Adipocyte (in vitro differentiated cells): Measurements from ENCODE around the gene TCN2.
A peak's percentile ranks its signal among the peaks of the same experiment; 100 is the strongest.
"Not testable (repeated sequence)": the region's sequence is repeated elsewhere in the genome, so short reads cannot be mapped to it uniquely, and the experiment has no call there.

Experiments
- DNase-seq: peaks from one replicate; pipeline ENCODE4 v3.0.0-alpha.2; 2015; ENCODE audit warnings: low read depth
- H3K27me3 ChIP-seq: replicated peaks from 2 replicates; pipeline ENCODE4 v1.7.0; 2013; ENCODE audit warnings: mild to moderate bottlenecking, low read length, moderate library complexity; ENCODE audit not compliant: control insufficient read depth, insufficient read depth
- H3K36me3 ChIP-seq: 2 replicates; pipeline ENCODE4 v1.7.0; 2013; ENCODE audit warnings: low read length, mild to moderate bottlenecking, moderate library complexity; ENCODE audit not compliant: control insufficient read depth, insufficient read depth, severe bottlenecking
- H3K4me1 ChIP-seq: 2 replicates; pipeline ENCODE4 v1.7.0; 2013; ENCODE audit warnings: mild to moderate bottlenecking, low read length, moderate library complexity; ENCODE audit not compliant: control insufficient read depth, insufficient read depth
- H3K4me3 ChIP-seq: 2 replicates; pipeline ENCODE4 v1.7.0; 2013; ENCODE audit warnings: mild to moderate bottlenecking, low read length, moderate library complexity
- H3K9ac ChIP-seq: 2 replicates; pipeline ENCODE4 v1.7.0; 2013; ENCODE audit warnings: mild to moderate bottlenecking, low read length, moderate library complexity
- H3K9me3 ChIP-seq: 2 replicates; pipeline ENCODE4 v1.7.0; 2013; ENCODE audit warnings: mild to moderate bottlenecking, low read length, moderate library complexity; ENCODE audit not compliant: control insufficient read depth

Gene TCN2

GRCh38 chr22:30606455-30607299 is at the start of gene TCN2:
TSS of gene TCN2 (plus strand) at chr22:30607174. CDS start at chr22:30607332, 158 bp downstream.
- Histone ChIP-seq H3K4me1 (peaks cover 29% of the 10 kb centered on the region), H3K27me3 (no peaks in the 10 kb centered on the region), H3K9me3 (no peaks in the 10 kb centered on the region), H3K9ac (peak within 1 kb of the TSS; percentile 86), H3K36me3 (no peaks in the 10 kb centered on the region), H3K4me3 (peak within 1 kb of the TSS; percentile 89)
- peak; percentile 79 for DNase-seq

- Histone ChIP-seq H3K4me1 (no peaks in the 10 kb centered on the region), H3K27me3 (peaks cover 8% of the 10 kb centered on the region), H3K9me3 (no peaks in the 10 kb centered on the region), H3K36me3 (no peaks in the 10 kb centered on the region), H3K4me3 (no peak overlapping the region), H3K9ac (no peak overlapping the region)
- no peak for DNase-seq
Observed at GRCh38 chr22:30557243-30557642, 49.7 kb upstream of the TCN2 start.

DNA sequence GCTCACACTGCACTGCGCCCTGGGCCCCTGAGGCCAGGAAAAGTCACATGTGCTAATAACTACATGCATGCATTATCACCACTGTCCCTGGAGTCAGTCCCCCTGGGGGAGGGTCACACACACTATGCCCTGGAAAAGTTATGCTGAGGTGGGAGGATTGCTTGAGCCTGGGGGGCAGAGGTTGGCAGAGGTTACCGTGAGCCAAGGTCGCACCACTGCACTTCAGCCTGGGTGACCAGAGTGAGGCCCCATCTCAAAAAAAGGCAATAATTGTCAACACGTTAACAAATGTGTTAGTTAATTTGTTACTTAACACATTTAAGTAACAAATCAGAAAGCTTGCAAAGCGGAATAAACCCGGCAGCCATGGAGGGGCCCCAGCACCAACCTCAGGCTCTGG is 47.1 kb upstream of the TCN2 start:
- Histone ChIP-seq H3K36me3 (no peaks in the 10 kb centered on the region), H3K4me3 (no peak overlapping the region), H3K4me1 (no peaks in the 10 kb centered on the region), H3K9me3 (no peaks in the 10 kb centered on the region), H3K27me3 (peaks cover 22% of the 10 kb centered on the region), H3K9ac (no peak overlapping the region)
- no peak for DNase-seq

DNA sequence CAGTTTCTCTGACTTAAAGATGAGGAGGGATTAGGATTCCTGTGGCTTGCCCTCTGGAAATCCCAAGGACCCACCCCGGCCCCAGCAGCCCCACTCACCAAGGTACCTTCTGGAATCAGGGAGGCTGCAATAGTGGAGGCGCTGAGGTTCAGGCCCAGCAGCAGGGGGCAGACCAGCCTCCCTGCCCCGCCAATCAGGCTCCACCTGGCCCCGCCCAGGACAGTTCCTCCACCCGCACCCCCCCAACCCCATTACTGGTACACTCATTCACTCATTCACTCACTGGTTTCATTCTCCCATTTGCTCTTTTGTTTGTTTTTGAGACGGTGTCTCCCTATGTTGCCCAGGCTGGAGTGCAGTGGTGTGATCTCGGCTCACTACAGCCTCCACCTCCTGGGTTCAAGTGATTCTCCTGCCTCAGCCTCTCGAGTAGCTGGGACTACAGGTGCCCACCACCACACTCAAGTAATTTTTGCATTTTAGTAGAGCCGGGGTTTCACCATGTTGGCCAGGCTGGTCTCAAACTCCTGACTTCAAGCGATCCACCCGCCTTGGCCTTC is 46.3 kb upstream of the TCN2 start:
- H3K9me3 ChIP-seq, H3K9ac ChIP-seq, H3K4me3 ChIP-seq, H3K36me3 ChIP-seq, H3K4me1 ChIP-seq, DNase-seq: not testable (repeated sequence)
- H3K27me3 ChIP-seq: peaks cover 26% of the 10 kb centered on the region

DNA sequence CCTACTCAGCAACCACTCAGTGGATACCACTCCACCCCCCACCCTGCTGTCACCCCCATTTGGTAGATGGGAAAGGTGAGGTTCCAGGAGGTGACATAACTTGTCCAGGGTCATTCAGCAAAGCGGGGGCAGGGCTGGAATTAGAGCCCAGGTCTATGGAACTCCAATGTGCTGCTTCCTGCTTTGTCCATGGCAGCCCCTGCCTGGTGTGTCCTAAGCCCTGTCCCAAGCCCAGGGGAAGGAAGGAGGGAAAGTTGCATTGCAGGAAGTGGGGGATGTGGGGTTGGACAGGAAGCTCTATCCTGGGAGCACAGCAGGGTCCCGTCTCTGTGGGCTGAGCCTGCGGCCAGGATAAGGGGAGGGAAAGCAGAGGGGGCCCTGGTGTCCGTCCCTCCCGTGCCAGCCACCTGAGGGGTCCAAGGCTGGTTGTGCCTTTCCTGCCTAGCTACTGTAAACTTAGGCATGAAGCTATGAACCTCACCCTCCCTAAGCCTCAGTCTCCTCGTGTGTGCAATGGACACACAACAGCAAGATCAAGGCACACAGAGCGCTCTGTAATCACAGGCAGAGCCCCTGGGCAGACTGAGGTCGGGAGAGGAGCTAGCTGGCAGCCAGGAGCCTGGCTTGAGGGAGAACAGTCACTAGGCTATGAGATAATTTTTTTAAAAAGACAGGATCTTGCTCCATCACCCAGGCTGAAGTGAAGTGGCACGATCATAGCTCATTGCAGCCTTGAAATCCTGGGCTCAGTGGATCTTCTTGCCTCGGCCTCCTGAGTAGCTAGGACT is 45.4 kb upstream of the TCN2 start:
- no peaks in the 10 kb centered on the region for H3K36me3 ChIP-seq
- no peak for DNase-seq
- no peak overlapping the region for H3K9ac ChIP-seq
- H3K9me3 ChIP-seq: no peaks in the 10 kb centered on the region
- H3K4me1 ChIP-seq: no peaks in the 10 kb centered on the region
- H3K4me3 ChIP-seq: no peak overlapping the region
- peaks cover 32% of the 10 kb centered on the region for H3K27me3 ChIP-seq

DNA sequence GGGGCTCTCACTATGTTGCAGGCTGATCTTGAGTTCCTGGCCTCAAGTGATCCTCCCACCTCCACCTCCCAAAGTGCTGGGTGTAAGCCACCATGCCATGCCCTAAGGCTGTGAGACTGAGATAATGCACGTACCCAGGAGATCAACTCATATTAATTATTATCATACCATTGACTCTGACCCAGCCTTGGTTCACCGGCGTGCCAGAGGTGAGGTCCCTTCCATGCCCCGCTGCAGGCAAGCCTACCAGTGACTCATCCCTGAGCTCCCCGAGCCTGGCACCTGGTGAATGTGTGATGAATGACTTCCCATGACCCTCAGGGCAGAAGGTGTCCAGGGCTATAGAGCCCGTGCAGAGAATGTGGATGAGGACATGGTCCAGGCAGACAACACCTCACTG is 44.6 kb upstream of the TCN2 start:
- Histone ChIP-seq H3K9ac (no peak overlapping the region), H3K36me3 (no peaks in the 10 kb centered on the region), H3K4me3 (no peak overlapping the region), H3K9me3 (no peaks in the 10 kb centered on the region), H3K27me3 (peaks cover 32% of the 10 kb centered on the region), H3K4me1 (no peaks in the 10 kb centered on the region)
- DNase-seq: no peak

- Histone ChIP-seq H3K9me3 (no peaks in the 10 kb centered on the region), H3K4me1 (no peaks in the 10 kb centered on the region), H3K27me3 (peaks cover 42% of the 10 kb centered on the region), H3K9ac (no peak overlapping the region), H3K4me3 (no peak overlapping the region), H3K36me3 (no peaks in the 10 kb centered on the region)
- DNase-seq: no peak
Observed at GRCh38 chr22:30564045-30564760, 42.8 kb upstream of the TCN2 start.

- Histone ChIP-seq H3K27me3 (peaks cover 42% of the 10 kb centered on the region), H3K9ac (no peak overlapping the region), H3K4me3 (no peak overlapping the region), H3K4me1 (no peaks in the 10 kb centered on the region), H3K9me3 (no peaks in the 10 kb centered on the region), H3K36me3 (no peaks in the 10 kb centered on the region)
- no peak for DNase-seq
Observed at GRCh38 chr22:30564761-30565119, 42.2 kb upstream of the TCN2 start.

DNA sequence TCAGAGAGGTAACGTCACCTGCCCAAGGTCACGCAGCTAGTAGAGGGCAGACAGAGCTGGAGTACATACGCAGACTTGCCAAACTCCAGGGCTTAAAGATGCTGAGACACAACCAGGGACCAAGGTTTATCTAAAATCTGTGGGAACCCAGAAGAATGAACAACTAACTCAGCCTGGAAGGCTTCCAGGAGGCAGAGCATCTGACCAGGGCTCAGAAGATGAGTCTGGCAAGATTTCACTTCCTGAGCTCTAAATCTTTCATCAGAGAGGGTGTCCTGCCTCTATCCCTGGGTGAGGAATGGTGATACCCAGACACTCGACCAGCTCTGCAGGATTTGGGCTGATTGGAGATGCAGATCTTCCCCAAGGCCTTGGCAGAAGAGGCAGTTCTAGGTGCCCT is 41.6 kb upstream of the TCN2 start:
- Histone ChIP-seq H3K27me3 (peaks cover 42% of the 10 kb centered on the region), H3K4me1 (no peaks in the 10 kb centered on the region), H3K36me3 (no peaks in the 10 kb centered on the region), H3K4me3 (no peak overlapping the region), H3K9me3 (no peaks in the 10 kb centered on the region), H3K9ac (no peak overlapping the region)
- no peak for DNase-seq

DNA sequence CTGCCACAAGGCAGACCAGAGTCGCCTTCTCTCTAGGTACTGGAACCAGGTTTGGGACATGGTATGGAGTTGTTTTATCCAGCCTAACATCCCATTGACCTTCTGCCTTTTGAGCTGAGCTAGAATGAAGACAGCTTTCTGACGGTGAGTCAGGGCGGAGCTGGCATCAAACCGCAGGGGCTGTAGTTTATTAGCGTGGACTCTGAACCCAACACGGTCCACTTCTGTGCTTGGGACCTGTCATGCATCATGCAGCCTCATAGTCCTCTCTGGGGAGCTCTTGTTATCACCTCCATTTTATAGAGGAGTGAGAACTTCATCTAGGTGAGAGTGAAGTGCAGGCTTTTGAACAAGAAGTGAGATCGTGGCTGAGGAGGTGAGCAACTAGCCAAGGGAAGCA is 40.8 kb upstream of the TCN2 start:
- no peak for DNase-seq
- no peak overlapping the region for H3K9ac ChIP-seq

GRCh38 chr22:30567277-30567676 is 39.7 kb upstream of the TCN2 start:
- H3K4me1 ChIP-seq, H3K9ac ChIP-seq, H3K9me3 ChIP-seq, H3K36me3 ChIP-seq, DNase-seq, H3K4me3 ChIP-seq: not testable (repeated sequence)
- H3K27me3 ChIP-seq: peaks cover 39% of the 10 kb centered on the region

More for the DNA sequence above, 40.8 kb upstream of the TCN2 start:
- no peak overlapping the region for H3K4me3 ChIP-seq
- H3K27me3 ChIP-seq: peaks cover 43% of the 10 kb centered on the region
- no peaks in the 10 kb centered on the region for H3K9me3 ChIP-seq
- no peaks in the 10 kb centered on the region for H3K36me3 ChIP-seq
- peaks cover 6% of the 10 kb centered on the region for H3K4me1 ChIP-seq
